Keratinocyte (primary cell): Measurements from ENCODE around the gene PLA2G4D.

Experiments
- CTCF ChIP-seq, 3 experiments: IDR thresholded peaks in 1 of 3; conservative IDR thresholded peaks in 1 of 3; optimal IDR thresholded peaks in 1 of 3; 2 replicates in 2 of 3; 3 replicates in 1 of 3; pipeline versions ENCODE3 to v1.5.1; 2011; ENCODE audit warnings: low read length in 3 of 3, mild to moderate bottlenecking in 3 of 3, moderate library complexity in 2 of 3, control low read depth in 1 of 3, inconsistent platforms in 1 of 3; ENCODE audit not compliant: insufficient read depth in 2 of 3; ENCODE audit errors: extremely low read depth in 1 of 3
- EZH2 ChIP-seq: IDR thresholded peaks from one replicate; pipeline ENCODE4 v1.6.1; 2012; ENCODE audit warnings: inconsistent platforms, mild to moderate bottlenecking, low read length, moderate library complexity

DNA sequence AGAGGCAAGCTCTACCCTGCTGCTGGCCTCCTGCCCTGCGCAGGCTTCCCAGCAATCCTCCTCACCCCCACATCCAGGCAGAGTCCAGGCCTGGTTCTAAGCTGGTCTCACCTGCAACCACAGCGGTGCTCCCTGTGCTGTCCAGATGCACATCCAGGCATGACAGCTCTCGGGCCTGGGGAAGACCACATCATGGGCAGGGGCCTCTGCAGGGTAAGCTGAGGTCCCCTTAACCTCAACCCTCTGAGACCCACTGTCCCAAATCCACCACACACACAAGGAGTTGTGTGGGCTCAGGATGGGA, 10.8 kb downstream of the PLA2G4D start:
- TF ChIP-seq CTCF (optimal IDR thresholded peaks at IDR 0.05 in 1 of 3, IDR thresholded peaks at IDR 0.05 in 1 of 3, conservative IDR thresholded peaks at IDR 0.05 in 1 of 3; ENCODE audit: extremely low read depth in 1 of 3, insufficient read depth in 2 of 3, low read length in 3 of 3), result no peak
- TF ChIP-seq EZH2, result no peak
